NB4 (cell line): ENCODE measurements around the gene CMKLR1.

Source experiments
- DNase-seq: peaks from one replicate; pipeline ENCODE4 v3.0.0; 2010; ENCODE audit warnings: low read depth
- H3K4me3 ChIP-seq: one replicate; pipeline ENCODE4 v1.5.1; 2011; ENCODE audit warnings: mild to moderate bottlenecking, low read depth, low read length, moderate library complexity
- CTCF ChIP-seq: IDR thresholded peaks from one replicate; pipeline ENCODE4 v1.5.1; 2012; ENCODE audit warnings: low read depth, low read length
- MAX ChIP-seq: IDR thresholded peaks from 2 replicates; pipeline ENCODE4 v1.6.1; 2011; ENCODE audit warnings: low read depth, low read length
- MYC ChIP-seq: IDR thresholded peaks from 2 replicates; pipeline ENCODE4 v1.6.1; 2011; ENCODE audit warnings: low read depth, low read length
- POLR2A ChIP-seq: IDR thresholded peaks from 2 replicates; pipeline ENCODE4 v1.6.1; 2011; ENCODE audit warnings: mild to moderate bottlenecking; ENCODE audit not compliant: insufficient read length; ENCODE audit errors: extremely low read depth

Gene CMKLR1

GRCh38 chr12:108282676-108283075 lies 56.4 kb downstream of the CMKLR1 start:
- H3K4me3 ChIP-seq = no peak overlapping the region
- DNase-seq = peak; percentile 48
- no peak for TF ChIP-seq POLR2A
- TF ChIP-seq MAX = no peak
- TF ChIP-seq CTCF = no peak
- no peak for TF ChIP-seq MYC

GRCh38 chr12:108282160-108282559 lies 57.0 kb downstream of the CMKLR1 start:
- no peak for DNase-seq
- H3K4me3 ChIP-seq = no peak overlapping the region
- TF ChIP-seq MAX (no peak), CTCF (no peak), POLR2A (no peak), MYC (no peak)

GRCh38 chr12:108277613-108278012 lies 61.5 kb downstream of the CMKLR1 start:
- TF ChIP-seq MYC (no peak), MAX (no peak)
- no peak overlapping the region for H3K4me3 ChIP-seq
- DNase-seq = no peak

- no peak for DNase-seq
- H3K4me3 ChIP-seq = no peak overlapping the region
- TF ChIP-seq MYC (no peak), MAX (no peak)
Observed at GRCh38 chr12:108273217-108273616, 65.9 kb downstream of the CMKLR1 start.

GRCh38 chr12:108271951-108272872 lies 66.9 kb downstream of the CMKLR1 start:
- no peak for DNase-seq
- H3K4me3 ChIP-seq = no peak overlapping the region
- TF ChIP-seq CTCF (no peak), MAX (no peak), POLR2A (no peak), MYC (no peak)

- no peak for DNase-seq
- TF ChIP-seq MAX (peak; percentile 40; the same call in 1 of the 2 replicates), CTCF (no peak)
- no peak overlapping the region for H3K4me3 ChIP-seq
Observed at GRCh38 chr12:108270849-108271143, 68.3 kb downstream of the CMKLR1 start.
